DMS53 treated with DMSO at 0.1 percent for 48 hours (cell line): ENCODE measurements around the gene PHKG2.
A peak's percentile ranks its signal among the peaks of the same experiment; 100 is the strongest.
"Not testable (repeated sequence)": the region's sequence is repeated elsewhere in the genome, so short reads cannot be mapped to it uniquely, and the experiment has no call there.

Experiments used
- DNase-seq: peaks from one replicate; lab custom pipeline; 2025; ENCODE audit not compliant: unreplicated experiment; lab: John Stamatoyannopoulos, UW

The PHKG2 gene, protein sequence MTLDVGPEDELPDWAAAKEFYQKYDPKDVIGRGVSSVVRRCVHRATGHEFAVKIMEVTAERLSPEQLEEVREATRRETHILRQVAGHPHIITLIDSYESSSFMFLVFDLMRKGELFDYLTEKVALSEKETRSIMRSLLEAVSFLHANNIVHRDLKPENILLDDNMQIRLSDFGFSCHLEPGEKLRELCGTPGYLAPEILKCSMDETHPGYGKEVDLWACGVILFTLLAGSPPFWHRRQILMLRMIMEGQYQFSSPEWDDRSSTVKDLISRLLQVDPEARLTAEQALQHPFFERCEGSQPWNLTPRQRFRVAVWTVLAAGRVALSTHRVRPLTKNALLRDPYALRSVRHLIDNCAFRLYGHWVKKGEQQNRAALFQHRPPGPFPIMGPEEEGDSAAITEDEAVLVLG

DNA sequence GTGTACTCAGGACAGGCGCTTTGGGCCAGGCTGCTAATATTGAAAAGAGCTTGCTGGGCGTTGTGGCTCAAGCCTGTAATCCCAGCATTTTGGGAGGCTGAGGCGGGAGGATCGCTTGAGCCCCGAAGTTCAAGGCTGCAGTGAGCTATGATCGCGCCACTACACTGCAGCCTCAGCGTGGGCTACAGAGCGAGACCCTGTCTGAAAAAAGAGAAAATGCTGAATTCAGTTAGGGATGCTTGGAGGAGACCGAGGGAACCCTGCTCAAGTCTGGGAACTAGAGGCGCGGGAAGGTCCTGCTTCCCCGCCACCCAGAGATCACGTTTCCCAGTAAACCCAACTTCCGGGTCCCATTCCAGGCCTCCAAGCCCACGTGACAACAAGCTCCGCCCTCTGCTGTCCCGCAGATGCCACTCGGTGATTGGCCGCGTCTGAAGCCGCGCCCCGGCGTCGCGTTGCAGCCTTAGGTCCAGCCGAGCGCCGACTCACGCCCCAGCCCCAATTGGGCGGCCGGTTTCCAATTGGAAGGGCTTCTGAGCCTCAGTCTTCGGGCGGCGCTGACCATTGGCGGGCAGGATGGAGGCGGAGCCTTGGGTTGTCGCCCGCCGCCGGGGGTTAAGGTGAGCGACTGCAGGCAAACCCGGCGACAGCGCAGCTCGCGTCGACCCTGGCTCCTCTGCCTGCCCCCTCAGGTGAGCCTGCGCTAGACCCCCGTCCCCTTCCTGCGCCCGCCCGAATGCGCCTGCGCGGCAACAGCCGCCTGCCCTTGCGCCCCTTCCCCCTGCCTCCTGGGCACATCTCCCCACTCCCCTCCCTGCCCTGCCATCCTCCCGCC, at the start of gene PHKG2:
PHKG2 (plus strand) TSS at position 627 of the 835 bp plus-strand sequence. CDS start 396 bp downstream, outside the sequence.
- DNase-seq: peak; percentile 93

DNA sequence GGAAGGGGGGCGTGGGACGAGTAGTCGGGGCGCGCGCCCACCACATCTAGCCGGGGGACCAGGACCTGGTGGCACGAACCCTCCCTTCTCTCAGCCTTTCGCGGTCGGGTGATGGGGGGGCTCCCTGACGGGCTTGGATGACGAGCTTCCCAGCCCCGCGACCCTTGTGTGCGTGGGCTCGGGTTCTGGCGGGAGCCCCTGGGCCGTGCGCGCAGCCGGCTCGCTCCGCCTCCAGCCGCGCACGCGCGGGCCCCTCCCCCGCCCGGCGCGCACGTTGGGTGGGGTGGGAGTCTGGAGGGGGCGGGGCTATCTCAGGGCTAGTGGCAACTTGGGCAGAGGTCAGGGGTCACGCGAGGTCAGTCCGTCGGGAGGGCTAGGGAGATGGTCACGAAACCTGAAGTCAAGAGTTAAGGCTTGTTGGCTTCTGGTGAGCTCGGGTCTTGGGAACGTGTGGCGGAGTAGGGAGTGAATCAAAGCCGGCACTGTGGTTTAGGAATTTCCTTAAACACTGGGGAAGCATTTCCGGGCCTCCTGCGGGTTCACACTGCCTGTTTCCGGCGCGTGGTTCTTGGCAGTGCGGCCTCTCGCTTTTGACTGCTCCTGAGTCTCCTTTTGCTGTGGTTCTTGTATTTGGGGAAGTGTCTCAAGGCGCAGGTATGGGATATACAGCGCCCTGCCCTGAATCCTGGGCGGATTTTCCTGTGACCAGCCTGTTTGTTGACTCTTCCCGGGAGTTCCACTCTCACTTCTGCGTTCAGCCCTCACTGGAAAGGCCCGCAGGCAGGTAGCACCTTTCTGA, 49.2 kb upstream of the PHKG2 start, which contains the start of gene SRCAP:
SRCAP (plus strand) TSS at position 356 of the 799 bp plus-strand sequence. CDS start 1,654 bp downstream, outside the sequence.
- peak; percentile 33 for DNase-seq

DNA sequence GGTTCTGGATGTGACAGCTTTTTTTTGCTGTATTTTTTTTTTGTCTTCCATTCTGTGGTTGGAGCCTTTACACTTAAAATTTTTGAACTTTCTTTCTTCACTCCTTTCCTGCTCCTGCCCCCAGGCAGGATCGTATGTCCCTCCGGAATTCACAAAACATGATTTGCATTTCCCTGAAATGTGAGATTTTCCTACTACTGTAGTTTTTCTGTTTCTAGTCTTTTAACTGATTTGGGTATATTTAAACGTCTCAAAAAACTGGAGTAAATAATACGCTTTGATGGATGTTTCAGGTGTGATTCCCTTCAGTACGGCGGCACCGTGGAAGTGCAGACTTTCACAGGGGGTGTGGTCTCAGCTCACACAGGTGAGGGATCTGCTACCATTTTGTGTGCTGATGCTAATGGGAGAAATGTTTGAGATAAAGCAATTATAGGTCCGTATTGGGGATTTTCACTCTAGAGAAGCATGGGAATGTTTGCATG, 48.6 kb upstream of the PHKG2 start:
- no peak for DNase-seq

DNA sequence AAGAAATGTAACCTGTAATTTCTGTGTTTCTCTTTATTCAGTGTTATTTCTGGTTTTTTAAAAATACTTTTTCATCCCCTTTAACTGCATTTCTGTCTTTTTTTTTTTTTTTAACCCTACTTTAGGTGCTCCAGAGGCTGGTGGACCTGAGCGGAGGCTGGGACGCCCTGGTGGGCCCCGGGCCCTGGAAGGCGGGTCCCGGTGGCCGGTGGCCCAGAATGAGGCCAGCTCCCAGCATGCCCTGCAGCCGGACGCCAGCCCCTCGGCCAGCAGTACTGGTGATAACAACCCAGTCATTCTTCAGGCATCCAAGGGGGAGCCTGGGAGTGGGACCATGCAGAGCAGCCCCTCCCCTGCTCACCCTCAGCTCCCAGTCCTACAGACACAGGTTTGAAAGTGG, 47.7 kb upstream of the PHKG2 start:
- DNase-seq: no peak

DNA sequence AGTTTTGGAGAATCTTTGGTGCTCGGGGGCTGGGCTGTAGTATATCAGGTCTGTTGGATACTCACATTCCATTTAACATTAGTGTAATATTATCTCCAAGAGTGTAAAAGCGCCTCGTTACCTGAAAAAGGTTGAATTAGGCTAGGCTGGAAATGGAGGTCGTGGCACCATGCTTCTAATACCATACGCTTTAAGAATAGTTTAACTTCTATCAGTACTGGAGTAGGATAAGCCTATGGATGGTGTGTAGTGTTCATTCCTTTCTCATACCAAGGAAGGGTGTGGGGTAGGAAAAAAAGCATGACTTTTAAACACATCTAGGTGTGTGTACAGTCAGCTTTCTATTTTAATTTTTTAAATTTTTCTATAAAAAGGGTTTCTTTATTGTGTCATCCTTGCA, 47.3 kb upstream of the PHKG2 start:
- DNase-seq: no peak

DNA sequence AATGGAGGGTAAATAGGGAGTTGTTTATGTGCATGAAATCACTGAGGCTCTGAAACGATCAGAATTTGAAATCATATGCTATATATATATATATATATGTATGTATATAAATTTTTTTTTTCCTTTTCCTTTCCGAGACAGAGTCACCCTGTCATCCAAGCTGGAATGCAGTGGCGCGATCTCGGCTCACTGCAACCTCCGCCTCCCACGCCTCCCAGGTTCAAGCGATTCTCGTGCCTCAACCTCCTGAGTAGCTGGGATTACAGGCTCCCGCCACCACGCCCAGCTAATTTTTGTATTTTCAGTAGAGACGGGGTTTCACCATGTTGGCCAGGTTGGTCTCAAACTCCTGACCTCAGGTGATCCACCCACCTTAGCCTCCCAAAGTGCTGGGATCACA, 45.2 kb upstream of the PHKG2 start:
- DNase-seq: not testable (repeated sequence)

DNA sequence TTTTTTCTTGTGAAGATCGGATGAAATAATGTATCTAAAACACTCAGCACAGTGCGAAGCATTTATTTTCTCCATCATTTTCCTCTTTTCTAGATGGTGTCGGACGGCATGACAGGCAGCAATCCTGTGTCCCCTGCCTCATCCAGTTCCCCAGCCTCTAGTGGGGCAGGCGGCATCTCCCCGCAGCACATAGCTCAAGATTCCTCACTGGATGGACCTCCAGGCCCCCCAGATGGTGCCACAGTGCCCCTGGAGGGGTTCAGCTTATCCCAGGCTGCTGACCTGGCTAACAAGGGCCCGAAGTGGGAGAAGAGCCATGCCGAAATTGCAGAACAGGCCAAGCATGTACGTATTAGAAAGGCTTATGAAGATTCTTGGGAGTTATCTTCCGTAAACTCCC, 44.3 kb upstream of the PHKG2 start:
- no peak for DNase-seq

DNA sequence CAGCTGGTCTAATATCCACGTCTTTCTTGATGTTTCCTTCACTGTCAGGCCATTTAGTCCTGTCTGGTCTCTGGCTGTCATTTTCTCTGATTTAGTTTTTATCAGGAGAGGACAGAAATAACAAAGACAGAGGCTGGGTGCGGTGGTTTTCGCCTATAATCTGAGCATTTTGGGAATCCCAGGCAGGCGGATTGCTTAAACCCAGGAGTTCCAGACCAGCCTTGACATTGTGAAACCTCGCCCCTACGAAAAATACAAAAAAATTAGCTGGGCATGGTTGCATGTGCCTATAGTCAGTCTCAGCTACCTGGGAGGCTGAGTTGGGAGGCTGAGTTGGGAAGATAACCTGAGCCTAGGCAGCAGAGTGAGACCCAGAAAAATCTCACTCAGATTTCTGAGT, 42.2 kb upstream of the PHKG2 start:
- DNase-seq: no peak

DNA sequence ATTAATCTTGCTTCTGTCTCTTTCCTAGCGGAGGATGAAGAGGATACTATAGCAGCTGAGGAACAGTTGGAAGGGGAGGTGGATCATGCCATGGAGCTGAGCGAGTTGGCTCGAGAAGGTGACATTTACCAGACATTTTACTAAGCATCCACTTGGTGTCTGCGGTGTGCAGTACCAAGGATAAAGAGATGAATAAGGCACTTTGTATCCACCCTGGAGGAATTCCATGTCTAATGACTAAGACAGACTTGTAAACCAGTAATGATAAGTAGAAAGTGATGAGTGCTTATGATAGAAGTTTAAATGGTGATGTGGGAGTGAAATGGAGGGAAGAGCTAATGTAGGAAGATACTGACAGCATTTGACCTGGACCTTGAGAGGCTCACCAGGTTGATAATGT, 37.3 kb upstream of the PHKG2 start:
- no peak for DNase-seq

DNA sequence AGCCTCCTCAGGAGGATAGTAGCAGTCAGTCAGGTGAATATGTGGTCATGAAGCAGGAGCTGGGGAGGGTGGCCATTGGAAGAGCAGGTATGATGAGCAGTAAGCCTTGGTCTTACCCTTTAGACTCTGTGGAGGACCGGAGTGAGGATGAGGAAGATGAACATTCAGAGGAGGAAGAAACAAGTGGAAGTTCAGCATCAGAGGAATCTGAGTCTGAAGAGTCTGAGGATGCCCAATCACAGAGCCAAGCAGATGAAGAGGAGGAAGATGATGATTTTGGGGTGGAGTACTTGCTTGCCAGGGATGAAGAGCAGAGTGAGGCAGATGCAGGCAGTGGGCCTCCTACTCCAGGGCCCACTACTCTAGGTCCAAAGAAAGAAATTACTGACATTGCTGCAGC, 36.5 kb upstream of the PHKG2 start:
- DNase-seq: no peak

DNA sequence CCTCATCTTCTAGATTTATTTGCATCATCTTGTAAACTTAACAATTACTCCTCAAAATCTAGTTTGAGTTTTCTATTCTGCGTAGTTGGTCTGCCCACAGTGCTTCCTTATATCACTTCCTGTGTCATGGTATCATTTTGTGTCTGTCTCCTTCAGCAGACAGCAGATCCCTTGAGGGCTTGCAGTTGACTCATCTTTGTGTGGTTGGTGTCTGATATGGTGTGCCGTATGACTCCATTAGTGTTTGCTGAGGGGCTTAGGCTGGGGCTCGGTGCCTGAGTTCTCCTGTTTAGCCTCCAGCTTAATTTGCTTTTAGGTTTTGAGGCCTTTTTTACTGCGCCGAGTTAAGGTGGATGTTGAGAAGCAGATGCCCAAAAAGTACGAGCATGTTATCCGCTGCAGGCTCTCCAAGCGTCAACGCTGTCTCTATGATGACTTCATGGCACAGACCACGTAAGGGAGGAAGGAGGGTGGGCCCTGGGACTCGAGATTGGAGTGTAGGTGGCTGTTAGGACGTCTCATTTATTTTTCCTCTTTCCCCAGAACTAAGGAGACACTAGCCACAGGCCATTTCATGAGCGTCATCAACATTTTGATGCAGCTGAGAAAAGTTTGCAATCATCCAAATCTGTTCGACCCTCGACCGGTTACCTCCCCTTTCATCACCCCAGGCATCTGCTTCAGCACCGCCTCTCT, 32.3 kb upstream of the PHKG2 start:
- no peak for DNase-seq

DNA sequence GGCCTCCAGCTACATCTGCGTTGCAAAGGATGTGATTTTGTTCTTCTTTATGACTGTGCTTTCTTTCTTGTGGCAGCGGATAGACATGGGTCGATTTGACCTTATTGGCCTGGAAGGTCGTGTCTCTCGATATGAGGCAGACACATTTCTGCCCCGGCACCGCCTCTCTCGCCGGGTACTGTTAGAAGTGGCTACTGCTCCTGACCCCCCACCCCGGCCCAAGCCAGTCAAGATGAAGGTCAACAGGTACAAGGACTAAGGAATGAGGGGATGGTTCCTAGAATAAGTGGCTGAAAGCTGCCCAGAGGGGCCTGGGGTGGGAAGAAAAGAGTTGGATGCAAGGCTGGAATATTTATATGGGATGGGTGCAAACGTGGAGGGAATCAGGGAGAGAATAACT, 28.1 kb upstream of the PHKG2 start:
- no peak for DNase-seq

DNA sequence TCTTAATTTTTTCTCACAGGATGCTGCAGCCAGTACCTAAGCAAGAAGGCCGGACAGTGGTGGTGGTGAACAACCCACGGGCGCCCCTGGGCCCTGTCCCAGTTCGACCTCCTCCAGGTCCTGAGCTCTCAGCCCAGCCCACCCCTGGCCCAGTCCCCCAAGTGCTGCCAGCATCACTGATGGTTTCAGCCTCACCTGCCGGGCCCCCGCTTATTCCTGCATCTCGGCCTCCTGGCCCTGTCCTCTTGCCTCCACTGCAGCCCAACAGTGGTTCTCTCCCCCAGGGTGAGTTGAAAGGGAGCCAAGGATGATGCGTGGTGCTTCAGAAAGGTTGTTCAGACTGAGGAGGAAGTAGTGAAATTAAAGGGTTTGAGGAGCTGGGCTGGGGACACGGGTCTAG, 27.5 kb upstream of the PHKG2 start:
- DNase-seq: no peak

DNA sequence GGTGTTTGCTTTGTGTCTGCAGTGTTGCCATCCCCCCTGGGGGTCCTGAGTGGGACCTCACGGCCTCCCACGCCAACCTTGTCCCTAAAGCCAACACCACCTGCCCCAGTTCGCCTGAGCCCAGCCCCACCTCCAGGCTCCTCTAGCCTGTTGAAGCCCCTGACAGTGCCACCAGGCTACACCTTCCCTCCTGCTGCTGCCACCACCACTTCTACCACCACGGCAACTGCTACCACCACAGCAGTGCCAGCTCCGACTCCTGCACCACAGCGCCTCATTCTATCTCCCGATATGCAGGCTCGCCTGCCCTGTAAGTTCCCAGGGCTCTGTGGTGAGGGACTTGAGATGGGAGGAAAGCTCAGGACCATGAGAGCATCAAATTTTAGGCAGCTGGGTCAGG, 27.1 kb upstream of the PHKG2 start:
- no peak for DNase-seq

DNA sequence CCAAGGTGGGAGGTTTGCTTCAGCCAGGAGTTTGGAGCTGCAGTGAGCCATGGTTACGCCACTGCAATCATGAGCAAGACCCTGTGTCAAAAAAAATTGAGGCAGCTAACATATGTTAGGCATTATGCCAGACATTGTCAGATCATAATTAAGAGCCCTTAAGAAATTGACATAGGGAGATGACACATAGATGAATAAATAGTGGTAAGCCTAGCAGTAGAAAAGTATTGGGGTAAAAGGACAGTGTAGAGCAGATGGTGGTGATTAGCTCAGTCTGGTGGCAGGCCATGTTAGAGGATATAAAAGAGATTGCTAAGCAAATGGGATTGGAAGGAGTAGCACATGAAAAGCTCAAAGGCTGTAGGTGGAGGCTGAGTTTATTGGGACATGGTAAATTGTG, 26.6 kb upstream of the PHKG2 start:
- peak; percentile 17 for DNase-seq

DNA sequence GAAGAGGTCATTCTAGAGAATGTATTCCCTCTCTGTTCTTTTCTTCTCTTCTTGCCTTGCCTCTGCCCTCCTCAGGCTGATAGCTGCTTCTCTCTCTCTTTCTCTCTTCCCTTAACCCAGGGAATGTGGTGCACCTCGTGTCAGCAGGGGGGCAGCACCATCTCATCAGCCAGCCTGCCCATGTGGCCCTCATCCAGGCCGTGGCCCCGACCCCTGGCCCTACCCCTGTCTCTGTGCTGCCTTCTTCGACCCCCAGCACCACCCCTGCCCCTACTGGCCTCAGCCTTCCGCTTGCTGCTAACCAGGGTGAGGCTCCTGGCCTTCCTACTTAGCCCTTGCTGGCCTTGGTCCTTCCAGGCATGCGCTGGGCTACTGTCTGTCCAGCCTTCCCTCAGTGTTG, 25.8 kb upstream of the PHKG2 start:
- DNase-seq: no peak

DNA sequence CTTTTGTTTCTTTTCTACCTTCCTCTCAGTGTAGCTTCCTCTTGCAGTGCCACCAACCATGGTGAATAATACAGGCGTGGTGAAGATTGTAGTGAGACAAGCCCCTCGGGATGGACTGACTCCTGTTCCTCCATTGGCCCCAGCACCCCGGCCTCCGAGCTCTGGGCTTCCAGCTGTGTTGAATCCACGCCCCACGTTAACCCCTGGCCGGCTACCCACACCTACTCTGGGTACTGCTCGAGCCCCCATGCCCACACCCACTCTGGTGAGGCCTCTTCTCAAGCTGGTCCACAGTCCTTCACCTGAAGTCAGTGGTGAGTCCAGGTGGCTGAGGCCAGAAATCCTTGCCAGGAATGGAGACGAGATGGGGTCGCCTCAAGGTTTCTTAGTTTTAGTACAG, 25.3 kb upstream of the PHKG2 start:
- DNase-seq: no peak

DNA sequence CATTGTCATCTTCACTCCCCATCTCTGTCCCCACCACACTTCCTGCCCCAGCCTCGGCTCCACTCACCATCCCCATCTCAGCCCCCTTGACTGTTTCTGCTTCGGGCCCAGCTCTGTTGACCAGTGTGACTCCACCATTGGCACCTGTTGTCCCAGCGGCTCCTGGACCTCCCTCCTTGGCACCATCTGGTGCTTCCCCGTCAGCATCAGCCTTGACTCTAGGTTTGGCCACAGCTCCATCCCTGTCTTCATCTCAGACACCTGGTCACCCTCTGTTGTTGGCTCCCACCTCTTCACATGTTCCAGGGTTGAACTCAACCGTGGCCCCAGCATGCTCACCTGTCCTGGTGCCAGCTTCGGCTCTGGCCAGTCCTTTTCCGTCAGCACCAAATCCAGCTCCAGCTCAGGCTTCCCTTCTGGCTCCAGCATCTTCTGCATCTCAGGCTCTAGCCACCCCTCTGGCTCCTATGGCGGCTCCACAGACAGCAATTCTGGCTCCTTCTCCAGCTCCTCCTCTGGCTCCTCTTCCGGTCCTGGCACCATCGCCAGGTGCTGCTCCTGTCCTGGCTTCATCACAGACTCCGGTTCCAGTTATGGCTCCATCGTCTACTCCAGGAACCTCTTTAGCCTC, 24.4 kb upstream of the PHKG2 start:
- no peak for DNase-seq

DNA sequence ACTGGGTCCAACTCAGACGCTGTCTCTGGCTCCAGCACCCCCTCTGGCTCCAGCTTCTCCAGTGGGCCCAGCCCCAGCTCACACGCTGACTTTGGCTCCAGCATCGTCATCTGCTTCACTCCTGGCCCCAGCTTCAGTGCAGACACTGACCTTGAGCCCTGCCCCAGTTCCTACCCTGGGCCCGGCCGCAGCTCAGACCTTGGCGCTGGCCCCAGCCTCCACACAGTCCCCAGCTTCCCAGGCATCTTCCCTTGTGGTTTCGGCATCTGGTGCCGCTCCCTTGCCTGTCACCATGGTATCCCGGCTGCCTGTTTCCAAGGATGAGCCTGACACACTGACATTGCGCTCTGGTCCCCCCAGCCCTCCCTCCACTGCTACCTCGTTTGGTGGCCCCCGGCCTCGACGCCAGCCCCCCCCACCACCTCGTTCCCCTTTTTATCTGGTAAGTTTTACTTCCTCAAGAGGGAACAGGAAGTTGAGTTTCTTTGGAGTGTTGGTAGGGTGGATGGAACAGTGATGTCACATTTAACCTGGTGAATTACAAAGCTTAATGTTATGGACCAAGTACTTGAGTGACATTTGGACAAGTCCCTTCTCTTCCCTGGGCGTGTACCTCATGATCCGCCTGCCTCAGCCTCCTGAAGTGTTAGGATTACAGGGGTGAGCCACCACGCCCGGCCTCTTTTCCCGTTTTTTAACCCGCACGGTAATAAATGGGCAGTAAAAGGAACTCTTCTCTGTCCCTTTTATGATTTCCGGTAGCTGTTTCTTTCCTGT, 23.4 kb upstream of the PHKG2 start:
- DNase-seq: no peak
